Measurements from ENCODE around the gene IL9R.
"Not testable (repeated sequence)": the region's sequence is repeated elsewhere in the genome, so short reads cannot be mapped to it uniquely, and the experiment has no call there.

IL9R gene

GRCh38 chrX:156030474-156030873, 33.0 kb downstream of the IL9R start:
- DNase-seq (ENCODE audit: low spot score): not testable (repeated sequence)
